Raji (cell line): ENCODE data around the gene NR1H3.

ENCODE experiments used
- POLR2A ChIP-seq: IDR thresholded peaks from 2 replicates; pipeline ENCODE4 v1.6.1; 2011; ENCODE audit warnings: low read depth, low read length, control low read depth; ENCODE audit not compliant: insufficient read depth

The NR1H3 gene

GRCh38 chr11:47259232-47259977 lies 1.6 kb downstream of the NR1H3 start:
- no peak for TF ChIP-seq POLR2A

GRCh38 chr11:47260366-47260765 lies 2.6 kb downstream of the NR1H3 start:
- no peak for TF ChIP-seq POLR2A

- TF ChIP-seq POLR2A = no peak
Observed at GRCh38 chr11:47261291-47261800, 3.5 kb downstream of the NR1H3 start.

- TF ChIP-seq POLR2A = no peak
Observed at GRCh38 chr11:47264119-47264518, 6.3 kb downstream of the NR1H3 start.

GRCh38 chr11:47264521-47264920 lies 6.7 kb downstream of the NR1H3 start:
- TF ChIP-seq POLR2A = no peak

GRCh38 chr11:47267876-47268275 lies 10.1 kb downstream of the NR1H3 start:
- TF ChIP-seq POLR2A = no peak

- no peak for TF ChIP-seq POLR2A
Observed at GRCh38 chr11:47268448-47269001, 10.7 kb downstream of the NR1H3 start.

- TF ChIP-seq POLR2A = no peak; the same call in 1 of the 2 replicates
Observed at GRCh38 chr11:47269002-47269828, 11.4 kb downstream of the NR1H3 start.

- peak; percentile 82 for TF ChIP-seq POLR2A
Observed at GRCh38 chr11:47269829-47270305, 12.1 kb downstream of the NR1H3 start, which contains the start of gene MADD. Gene MADD (plus strand): TSS chr11:47270133.

GRCh38 chr11:47270331-47271271 lies 12.8 kb downstream of the NR1H3 start:
- no peak for TF ChIP-seq POLR2A

- TF ChIP-seq POLR2A = no peak
Observed at GRCh38 chr11:47271328-47271727, 13.5 kb downstream of the NR1H3 start.

- TF ChIP-seq POLR2A = no peak
Observed at GRCh38 chr11:47271961-47272661, 14.3 kb downstream of the NR1H3 start.

- TF ChIP-seq POLR2A = no peak
Observed at GRCh38 chr11:47272706-47273105, 14.9 kb downstream of the NR1H3 start.
